Fibroblast of the aortic adventitia (primary cell): Measurements from ENCODE around the gene SPDYE2. TPM values are rescaled to one million over a fixed set of nuclear protein-coding genes. Genes with fewer than 3 reads are reported as not detected.
"Not testable (repeated sequence)": the region's sequence is repeated elsewhere in the genome, so short reads cannot be mapped to it uniquely, and the experiment has no call there.

Experiments used
- DNase-seq: peaks from one replicate; pipeline ENCODE4 v3.0.0-alpha.2; 2010; ENCODE audit warnings: low read depth
- H3K4me3 ChIP-seq: 2 replicates; pipeline ENCODE4 v1.5.1; 2011; ENCODE audit warnings: low read depth, mild to moderate bottlenecking, control low read depth, low read length, moderate library complexity
- total RNA-seq: library from RNA; depleted of rRNA; stranded (reverse); fragments of >200 nt; gene quantifications from 2 replicates; pipeline ENCODE4 v1.2.3, GENCODE V29; 2012; ENCODE audit warnings: low replicate concordance

SPDYE2 gene
- total RNA-seq, 1 donor: not detected

GRCh38 chr7:102583495-102583894, 32.5 kb downstream of the SPDYE2 start:
- H3K4me3 ChIP-seq, DNase-seq: not testable (repeated sequence)

GRCh38 chr7:102589857-102590256, 38.8 kb downstream of the SPDYE2 start:
- H3K4me3 ChIP-seq, DNase-seq: not testable (repeated sequence)

- H3K4me3 ChIP-seq, DNase-seq: not testable (repeated sequence)
These were observed 41.5 kb downstream of the SPDYE2 start for GRCh38 chr7:102592477-102593019.

DNA sequence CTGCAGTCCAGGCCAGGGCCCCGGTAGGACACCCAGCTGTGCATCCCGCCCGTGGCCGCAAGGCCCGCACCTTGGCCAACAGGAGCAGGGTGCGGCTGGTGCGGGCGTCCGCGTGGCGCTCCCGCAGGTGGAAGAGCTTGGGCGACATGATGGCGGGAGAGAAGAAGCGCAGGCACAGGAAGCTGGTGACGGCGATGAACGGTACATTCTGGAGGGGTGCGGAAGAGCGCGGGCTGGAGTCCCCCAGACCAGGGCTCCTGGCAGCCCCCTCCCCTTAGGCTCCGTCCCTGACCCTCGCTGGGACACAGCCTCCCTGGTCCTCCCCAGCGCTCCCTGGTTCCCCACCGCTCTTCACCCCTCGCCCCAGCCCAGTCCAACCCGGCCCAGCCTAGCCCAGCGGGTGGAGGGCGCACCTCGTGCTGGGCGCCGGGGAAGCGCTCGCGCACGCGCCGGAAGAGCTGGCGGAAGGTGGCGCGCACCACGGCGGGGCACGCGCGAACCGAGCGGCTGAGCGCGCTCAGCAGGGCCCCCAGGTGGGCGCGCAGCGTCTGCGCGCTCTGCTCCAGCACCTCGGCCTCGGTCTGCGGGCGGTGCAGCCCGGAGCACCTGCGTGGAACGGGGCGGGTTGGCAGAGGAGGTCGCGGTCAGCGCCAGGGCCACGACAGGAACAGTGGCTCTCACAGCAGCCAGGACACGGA, 42.8 kb downstream of the SPDYE2 start:
- H3K4me3 ChIP-seq, DNase-seq: not testable (repeated sequence)

DNA sequence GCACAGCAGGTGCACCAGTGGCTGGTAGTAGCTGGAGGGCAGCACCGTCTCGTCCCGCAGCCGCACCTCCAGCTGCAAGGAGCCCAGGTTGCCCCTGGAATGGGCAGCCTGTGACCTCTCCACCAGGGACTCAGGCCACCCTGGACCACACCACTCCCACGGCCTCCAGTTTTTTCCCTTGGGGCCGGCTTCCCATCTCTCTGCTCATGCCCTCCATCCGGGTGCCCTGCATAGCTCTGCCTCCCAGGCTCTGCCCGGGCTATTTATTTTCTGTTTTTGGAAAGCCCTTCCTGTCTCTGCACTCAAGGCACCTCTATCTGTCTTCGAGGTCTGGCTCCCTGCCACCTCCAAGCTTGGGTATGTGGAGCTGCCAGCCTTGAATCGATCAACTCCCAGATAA, 45.0 kb downstream of the SPDYE2 start:
- H3K4me3 ChIP-seq, DNase-seq: not testable (repeated sequence)

- not testable (repeated sequence) for DNase-seq, H3K4me3 ChIP-seq
These were observed 48.7 kb downstream of the SPDYE2 start for GRCh38 chr7:102599699-102600098.

DNA sequence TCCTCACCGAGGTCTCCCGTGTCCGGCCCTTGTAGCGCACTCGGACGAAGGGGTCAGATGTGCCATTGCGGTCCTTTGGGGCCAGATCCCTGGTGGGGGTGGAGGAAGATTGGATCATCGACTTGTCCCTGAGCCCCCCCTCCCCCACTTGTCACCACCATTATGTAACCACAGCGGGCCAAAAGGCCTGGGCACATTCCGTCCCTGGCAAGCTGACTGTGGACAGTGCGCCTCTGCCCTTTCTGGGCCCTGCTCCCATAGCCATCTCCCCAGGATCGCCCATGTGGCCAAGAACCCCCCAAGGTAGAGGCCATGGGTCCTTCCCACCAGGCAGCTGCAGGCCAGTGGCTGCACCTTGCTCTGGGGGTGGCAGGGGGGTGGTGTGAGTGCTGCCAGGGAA, 51.3 kb downstream of the SPDYE2 start:
- not testable (repeated sequence) for DNase-seq, H3K4me3 ChIP-seq

DNA sequence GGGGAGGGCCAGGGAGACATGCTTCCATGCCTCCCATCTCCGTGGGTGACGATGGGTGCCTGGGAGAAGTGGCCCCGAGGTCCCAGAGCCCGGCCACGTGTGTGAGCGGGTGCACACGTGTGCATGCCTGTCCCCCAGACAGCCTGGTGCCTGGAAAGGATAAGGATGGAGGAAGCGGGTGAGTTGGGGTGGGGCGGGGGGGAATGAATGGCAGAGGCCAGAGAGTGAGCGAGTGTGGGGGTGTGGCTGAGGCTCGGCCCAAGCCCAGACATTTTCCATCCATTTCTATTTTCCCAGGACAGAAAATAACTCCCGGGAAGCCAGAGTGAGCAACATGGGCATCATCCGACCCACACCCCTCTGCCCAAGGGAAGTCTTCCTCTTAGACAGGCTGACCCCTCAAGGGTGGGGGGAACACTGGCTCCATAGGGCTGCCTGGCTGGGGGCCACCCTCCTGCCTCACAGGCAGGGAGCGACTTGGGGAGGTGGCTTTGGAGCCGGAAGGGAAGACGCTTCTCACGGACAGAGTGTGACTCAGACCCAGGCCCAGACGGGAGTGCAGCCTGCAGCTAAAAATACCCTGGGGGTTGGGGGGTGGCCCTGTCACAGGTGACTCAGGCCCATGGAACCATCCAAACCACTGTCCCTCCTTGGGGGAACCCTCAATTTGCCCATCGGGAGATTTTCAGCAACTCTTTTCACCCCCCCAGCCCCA, 53.6 kb downstream of the SPDYE2 start:
- not testable (repeated sequence) for DNase-seq, H3K4me3 ChIP-seq

- DNase-seq, H3K4me3 ChIP-seq: not testable (repeated sequence)
These were observed 55.8 kb downstream of the SPDYE2 start for GRCh38 chr7:102606848-102607247.

DNA sequence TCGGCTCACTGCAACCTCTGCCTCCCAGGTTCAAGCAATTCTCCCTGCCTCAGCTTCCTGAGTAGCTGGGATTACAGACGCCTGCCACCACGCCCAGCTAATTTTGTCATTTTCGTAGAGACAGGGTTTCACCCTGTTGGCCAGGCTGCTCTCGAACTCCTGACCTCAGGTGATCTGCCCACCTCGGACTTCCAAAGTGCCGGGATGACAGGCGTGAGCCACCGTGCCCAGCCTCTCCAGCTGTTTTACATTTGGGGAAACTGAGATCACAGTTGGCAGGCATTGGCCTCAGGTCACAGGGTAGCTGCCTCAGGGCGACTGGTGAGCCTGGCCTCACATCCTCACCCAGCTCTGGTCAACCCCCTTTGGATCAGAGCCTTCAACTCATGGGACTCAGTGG, 58.7 kb downstream of the SPDYE2 start:
- not testable (repeated sequence) for DNase-seq, H3K4me3 ChIP-seq

DNA sequence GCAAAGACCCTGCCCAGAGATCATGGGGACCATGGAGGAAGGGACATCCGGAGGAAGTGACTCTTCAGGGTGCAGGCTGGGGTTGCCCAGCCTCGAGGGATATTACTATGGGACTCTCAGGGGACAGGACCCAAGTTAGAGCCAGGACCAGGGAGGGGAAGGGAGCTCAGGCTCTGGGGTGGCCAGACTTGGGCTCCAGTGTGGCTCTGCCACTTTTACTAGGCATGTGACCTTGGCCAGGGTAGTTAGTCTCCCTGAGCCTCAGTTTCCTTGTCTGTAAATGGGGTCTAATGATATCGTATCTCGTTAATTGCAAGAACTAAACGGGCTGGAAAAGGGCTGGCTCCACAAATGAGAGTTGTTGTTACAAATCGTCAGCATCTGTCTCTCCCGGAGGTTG, 59.4 kb downstream of the SPDYE2 start:
- DNase-seq, H3K4me3 ChIP-seq: not testable (repeated sequence)

DNA sequence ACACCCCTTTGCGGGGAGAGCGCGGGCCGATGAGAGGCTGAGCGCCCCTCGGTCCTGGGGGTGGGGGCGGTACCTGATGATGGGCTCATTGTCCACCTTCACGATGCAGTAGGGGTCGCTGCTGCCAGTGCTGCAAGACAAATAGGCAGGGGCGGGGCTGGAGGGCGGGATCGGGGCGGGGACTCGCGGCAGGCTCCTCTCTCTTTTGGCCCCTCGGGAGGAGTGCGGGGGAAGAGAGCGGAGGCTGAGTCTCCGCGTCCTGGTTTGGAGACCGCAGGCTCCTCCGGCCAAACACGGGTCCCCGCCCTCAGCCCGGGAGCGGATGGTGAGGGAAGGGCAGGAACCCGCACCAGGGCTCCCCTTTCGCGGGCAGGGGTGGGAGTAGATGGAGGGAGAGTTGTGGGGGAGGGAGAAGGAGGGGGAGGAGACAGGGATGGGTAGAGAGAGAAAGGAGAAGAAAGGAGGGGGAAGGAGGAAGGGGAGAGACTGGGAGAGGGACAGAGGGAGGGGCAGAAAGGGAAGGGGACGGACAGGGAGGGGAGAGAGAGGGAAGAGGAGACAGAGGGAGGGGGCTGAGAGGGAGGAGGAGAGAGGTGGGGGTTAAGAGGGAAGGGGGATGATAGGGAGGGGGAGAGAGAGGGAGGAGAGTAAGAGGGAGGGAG, 60.1 kb downstream of the SPDYE2 start:
- not testable (repeated sequence) for DNase-seq, H3K4me3 ChIP-seq

GRCh38 chr7:102611675-102612325, 60.8 kb downstream of the SPDYE2 start:
- H3K4me3 ChIP-seq: peak overlapping the region; percentile 44
- peak; percentile 30 for DNase-seq

Other genes with a start within 250 kb of the SPDYE2 start
- not detected in 2 replicates for gene SPDYE6, start 194.8 kb upstream of the SPDYE2 start, total RNA-seq
- 12.4 and 49.6 TPM in 2 replicates for gene PRKRIP1, start 154.9 kb upstream of the SPDYE2 start, total RNA-seq
- 31.8 and 44.1 TPM in 2 replicates for gene ORAI2, start 117.7 kb upstream of the SPDYE2 start, total RNA-seq
- 8.0 and 15.9 TPM in 2 replicates for gene ALKBH4, start 86.4 kb upstream of the SPDYE2 start, total RNA-seq
- gene LRWD1, start 86.2 kb upstream of the SPDYE2 start, total RNA-seq: 18.6 and 35.7 TPM in 2 replicates
- gene POLR2J, start 72.3 kb upstream of the SPDYE2 start, total RNA-seq: 13.0 and 34.0 TPM in 2 replicates
- 4.6 TPM in 2 replicates for gene RASA4B, start 33.4 kb upstream of the SPDYE2 start, total RNA-seq
- gene UPK3BL2, start 7.5 kb upstream of the SPDYE2 start, total RNA-seq: 0.27 TPM in 1 of 2 replicates, not detected in the other
- gene POLR2J3, start 21.4 kb downstream of the SPDYE2 start, total RNA-seq: 12.5 and 28.3 TPM in 2 replicates
- 11.1 and 15.1 TPM in 2 replicates for gene RASA4, start 65.5 kb downstream of the SPDYE2 start, total RNA-seq
- gene UPK3BL1, start 91.6 kb downstream of the SPDYE2 start, total RNA-seq: 1.5 and 3.2 TPM in 2 replicates
- gene SPDYE2B, start 99.1 kb downstream of the SPDYE2 start, total RNA-seq: 0.16 TPM in 1 of 2 replicates, not detected in the other
- gene POLR2J2, start 120.4 kb downstream of the SPDYE2 start, total RNA-seq: 3.3 and 11.4 TPM in 2 replicates
- gene FAM185A, start 197.8 kb downstream of the SPDYE2 start, total RNA-seq: 8.4 and 35.3 TPM in 2 replicates